T-helper 22 cell (primary cell): ENCODE data around the gene PSD.
A peak's percentile ranks its signal among the peaks of the same experiment; 100 is the strongest.

Experiments
- DNase-seq: peaks from one replicate; pipeline ENCODE4 v3.0.0-alpha.2; 2020; ENCODE audit warnings: low read depth

The PSD gene

GRCh38 chr10:102419269-102420180, 940 bp upstream of the PSD start:
- DNase-seq, result peak; percentile 48

GRCh38 chr10:102416695-102417094, 1.9 kb downstream of the PSD start:
- DNase-seq, result no peak

- no peak for DNase-seq
Observed at GRCh38 chr10:102416283-102416682, 2.3 kb downstream of the PSD start.

- DNase-seq, result no peak
Observed at GRCh38 chr10:102414749-102415148, 3.8 kb downstream of the PSD start.

GRCh38 chr10:102413806-102414561, 4.6 kb downstream of the PSD start:
- DNase-seq, result no peak

GRCh38 chr10:102413053-102413705, 5.4 kb downstream of the PSD start:
- no peak for DNase-seq

GRCh38 chr10:102412293-102412692, 6.3 kb downstream of the PSD start:
- DNase-seq, result no peak

GRCh38 chr10:102411341-102412255, 7.0 kb downstream of the PSD start:
- no peak for DNase-seq

- DNase-seq, result no peak
Observed at GRCh38 chr10:102410429-102411073, 8.0 kb downstream of the PSD start.

GRCh38 chr10:102409604-102410428, 8.8 kb downstream of the PSD start:
- no peak for DNase-seq

- DNase-seq, result peak; percentile 56
Observed at GRCh38 chr10:102408728-102409603, 9.6 kb downstream of the PSD start.

- no peak for DNase-seq
Observed at GRCh38 chr10:102408131-102408727, 10.4 kb downstream of the PSD start.

- DNase-seq, result no peak
Observed at GRCh38 chr10:102407425-102408130, 11.0 kb downstream of the PSD start.

GRCh38 chr10:102406815-102407214, 11.8 kb downstream of the PSD start:
- DNase-seq, result no peak

GRCh38 chr10:102405632-102406031, 13.0 kb downstream of the PSD start:
- no peak for DNase-seq

GRCh38 chr10:102405108-102405571, 13.4 kb downstream of the PSD start:
- no peak for DNase-seq

GRCh38 chr10:102404361-102405107, 14.1 kb downstream of the PSD start:
- DNase-seq, result no peak
